Calu3 (cell line): ENCODE measurements around the gene CATSPER1. TPM values are rescaled to one million over a fixed set of nuclear protein-coding genes. Genes with fewer than 3 reads are reported as not detected.

Experiments
- BruUV-seq: library from RNA; stranded (reverse); fragments of 400-500 nt; replicated peaks from 2 replicates; lab custom pipeline; 2021; lab: Mats Ljungman, UMichigan
- CTCF ChIA-PET: fragments of 300-600 bp; sonication (Branson Sonifier 250); formaldehyde crosslinking; loops from one replicate; lab custom pipeline; 2022; ENCODE audit warnings: antibody characterized with exemption; lab: Charles Lee
- DNase-seq: peaks from one replicate; pipeline ENCODE4 v3.0.0; 2022
- H3K27ac Mint-ChIP-seq: one replicate; pipeline ENCODE4 v1.8.0; 2022; ENCODE audit warnings: mixed read lengths; ENCODE audit not compliant: unreplicated experiment
- H3K27me3 Mint-ChIP-seq: one replicate; pipeline ENCODE4 v1.8.0; 2022; ENCODE audit warnings: mixed read lengths; ENCODE audit not compliant: unreplicated experiment
- H3K36me3 Mint-ChIP-seq: one replicate; pipeline ENCODE4 v1.8.0; 2022; ENCODE audit warnings: mild to moderate bottlenecking, moderate library complexity, mixed read lengths; ENCODE audit not compliant: insufficient read depth, unreplicated experiment
- H3K4me1 Mint-ChIP-seq: one replicate; pipeline ENCODE4 v1.8.0; 2022; ENCODE audit warnings: mild to moderate bottlenecking, low read depth, mixed read lengths; ENCODE audit not compliant: unreplicated experiment
- H3K4me3 Mint-ChIP-seq: one replicate; pipeline ENCODE4 v1.8.0; 2022; ENCODE audit warnings: mild to moderate bottlenecking, low read depth, moderate library complexity, mixed read lengths; ENCODE audit not compliant: unreplicated experiment
- H3K9me3 Mint-ChIP-seq: one replicate; pipeline ENCODE4 v1.8.0; 2022; ENCODE audit warnings: low read depth, mixed read lengths; ENCODE audit not compliant: unreplicated experiment
- CTCF ChIP-seq: fragments of 200-600 bp; IDR thresholded peaks from one replicate; pipeline ENCODE4 v1.8.0; 2022; ENCODE audit warnings: antibody characterized with exemption; ENCODE audit not compliant: unreplicated experiment
- intact Hi-C: fragments of 100-400 bp; cut with micrococcal nuclease; formaldehyde crosslinking; loops from one replicate; pipeline ENCODE4 v1.10.0; 2022; ENCODE audit not compliant: unreplicated experiment
- total RNA-seq: library from RNA; stranded (reverse); gene quantifications from 2 replicates; pipeline ENCODE4 v1.2.3, GENCODE V29; 2022

The CATSPER1 gene
- total RNA-seq, 1 experiment from 2014 or later, result 1.0 TPM

GRCh38 chr11:66051766-66052663, 25.7 kb upstream of the CATSPER1 start, which contains the start of gene SF3B2:
SF3B2 (plus strand) TSS chr11:66052364; CDS start chr11:66052385, 21 bp downstream.
- intact Hi-C loops, result no loop called here
- peaks cover 13% of the 10 kb centered on the region for H3K4me1 Mint-ChIP-seq
- H3K36me3 Mint-ChIP-seq, result peaks cover 59% of the 10 kb centered on the region
- H3K4me3 Mint-ChIP-seq, result peak within 1 kb of the TSS; percentile 95
- CTCF ChIA-PET, result interaction anchor here (0.5 to 1.6 kb wide), 7 partner anchors 16 to 237 kb away, joined by 3 to 6 read pairs (median 4); partner anchors contain the start of genes CST6, FIBP and YIF1A
- TF ChIP-seq CTCF, result no peak
- DNase-seq, result peak; percentile 98
- no peaks in the 10 kb centered on the region for H3K9me3 Mint-ChIP-seq
- H3K27ac Mint-ChIP-seq, result peak within 1 kb of the TSS; percentile 90
- BruUV-seq, result TSS peak; percentile 98
- peaks cover 4% of the 10 kb centered on the region for H3K27me3 Mint-ChIP-seq

- intact Hi-C loops, result no loop called here
- peaks cover 10% of the 10 kb centered on the region for H3K27me3 Mint-ChIP-seq
These were observed 25.1 kb upstream of the CATSPER1 start for GRCh38 chr11:66051371-66051765.

DNA sequence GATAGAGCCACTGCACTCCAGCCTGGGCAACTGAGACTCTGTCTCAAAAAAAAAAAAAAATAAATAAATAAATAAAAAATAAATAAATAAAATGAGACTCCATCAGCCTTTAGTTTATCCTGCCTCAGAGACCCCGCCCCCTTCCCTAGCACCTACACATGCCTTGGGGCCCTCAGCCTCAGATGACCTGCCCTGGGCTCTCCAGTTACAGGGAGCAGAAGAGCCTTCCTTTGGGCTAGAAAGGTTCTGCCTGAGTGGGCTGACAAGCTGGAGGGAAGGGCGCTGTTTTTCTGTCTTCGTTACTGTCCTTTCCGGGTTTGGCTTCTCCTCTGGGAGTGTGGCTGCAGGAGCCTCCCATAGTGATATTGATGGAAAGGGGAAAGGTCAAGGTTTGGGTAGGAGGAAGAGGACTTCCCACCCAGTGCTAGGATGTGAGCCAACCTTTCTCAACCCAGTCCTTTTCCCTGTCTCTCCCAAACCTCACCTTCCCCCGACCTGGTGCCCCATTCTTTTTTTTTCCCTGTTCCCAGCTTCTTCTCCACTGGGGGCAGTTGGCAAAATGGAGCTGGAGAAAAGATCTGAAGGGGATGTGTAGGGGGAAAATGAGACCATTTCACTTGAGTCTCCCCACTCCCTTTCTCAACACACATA, 24.4 kb upstream of the CATSPER1 start:
- CTCF ChIA-PET, result interaction anchor here (1.6 kb wide), 1 partner anchor 39 kb away, joined by 4 read pairs; the partner anchor contains the start of gene CST6
- DNase-seq, result no peak
- H3K9me3 Mint-ChIP-seq, result no peaks in the 10 kb centered on the region
- peaks cover 46% of the 10 kb centered on the region for H3K36me3 Mint-ChIP-seq
- no TSS peak for BruUV-seq
- H3K4me1 Mint-ChIP-seq, result peaks cover 15% of the 10 kb centered on the region
- no peak for TF ChIP-seq CTCF
- H3K4me3 Mint-ChIP-seq, result peak overlapping the region; percentile 95
- peak overlapping the region; percentile 90 for H3K27ac Mint-ChIP-seq
- peaks cover 16% of the 10 kb centered on the region for H3K27me3 Mint-ChIP-seq
- intact Hi-C loops, result no loop called here

More at GRCh38 chr11:66051371-66051765, 25.1 kb upstream of the CATSPER1 start:
- Mint-ChIP-seq H3K36me3 (peaks cover 53% of the 10 kb centered on the region), H3K9me3 (no peaks in the 10 kb centered on the region), H3K4me1 (peaks cover 13% of the 10 kb centered on the region), H3K27ac (peak overlapping the region; percentile 90), H3K4me3 (peak overlapping the region; percentile 95)
- TF ChIP-seq CTCF, result no peak
- DNase-seq, result no peak
- BruUV-seq, result no TSS peak
- CTCF ChIA-PET, result interaction anchor here (0.5 to 1.6 kb wide), 4 partner anchors 40 to 238 kb away, joined by 3 to 4 read pairs (median 4); partner anchors contain the start of genes CST6, FIBP and YIF1A

DNA sequence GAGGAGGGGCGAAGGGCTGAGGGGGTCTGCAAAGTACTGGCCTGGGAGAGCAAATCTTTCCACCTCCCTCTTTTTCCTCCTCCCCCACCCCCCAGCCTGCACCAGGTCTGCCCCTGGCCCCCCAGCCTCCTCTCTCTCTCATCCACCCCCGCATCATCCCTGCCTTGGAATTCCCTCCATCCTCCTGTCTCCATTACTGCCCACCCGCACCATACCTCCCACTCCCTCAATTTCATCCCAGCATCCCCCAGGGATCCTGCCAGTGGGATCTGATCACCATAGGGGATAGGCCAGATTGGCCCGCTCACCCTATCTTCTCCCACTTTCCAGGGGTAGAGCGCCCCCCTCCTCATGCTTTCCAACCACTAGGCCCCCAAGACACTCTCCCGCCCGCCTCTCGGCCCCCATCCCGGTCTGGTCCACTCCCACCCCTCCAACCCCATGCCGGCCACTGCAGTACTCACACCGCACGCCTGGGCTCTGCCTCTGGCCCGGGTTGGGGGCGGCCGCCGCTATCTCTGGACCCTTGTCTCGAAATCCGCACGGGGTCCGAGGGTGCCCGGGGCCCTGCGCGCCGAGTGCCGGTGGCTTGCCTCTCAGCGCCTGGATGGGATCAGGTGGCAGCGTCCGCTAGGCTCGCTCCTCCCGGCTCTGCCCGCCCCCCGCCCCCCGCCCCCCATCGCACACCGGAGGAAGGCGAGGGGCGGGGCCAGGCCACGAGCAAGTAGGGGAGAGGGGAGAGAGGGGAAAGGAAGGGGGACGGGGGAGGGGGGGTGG, 22.5 kb upstream of the CATSPER1 start, which contains the start of gene GAL3ST3:
GAL3ST3 (minus strand) TSS at position 615 of the 777 bp plus-strand sequence. CDS start 3,746 bp downstream, outside the sequence.
- intact Hi-C loops, result no loop called here
- H3K4me3 Mint-ChIP-seq, result no peak within 1 kb of the TSS
- CTCF ChIA-PET, result no interaction called here
- no peak for TF ChIP-seq CTCF
- DNase-seq, result no peak
- no peak within 1 kb of the TSS for H3K27ac Mint-ChIP-seq
- H3K4me1 Mint-ChIP-seq, result peaks cover 30% of the 10 kb centered on the region
- BruUV-seq, result no TSS peak
- peaks cover 35% of the 10 kb centered on the region for H3K36me3 Mint-ChIP-seq
- no peaks in the 10 kb centered on the region for H3K9me3 Mint-ChIP-seq
- peaks cover 33% of the 10 kb centered on the region for H3K27me3 Mint-ChIP-seq
